HG02763 (cell line): ENCODE results near the gene CASZ1.

Source experiments
- ATAC-seq: cut with Tn5 transposase; IDR thresholded peaks from one replicate; pipeline ENCODE4 v1.9.1; 2021; ENCODE audit warnings: mild to moderate bottlenecking, moderate library complexity; ENCODE audit not compliant: unreplicated experiment

Gene CASZ1

GRCh38 chr1:10754568-10755329 lies 41.7 kb downstream of the CASZ1 start:
- no peak for ATAC-seq

DNA sequence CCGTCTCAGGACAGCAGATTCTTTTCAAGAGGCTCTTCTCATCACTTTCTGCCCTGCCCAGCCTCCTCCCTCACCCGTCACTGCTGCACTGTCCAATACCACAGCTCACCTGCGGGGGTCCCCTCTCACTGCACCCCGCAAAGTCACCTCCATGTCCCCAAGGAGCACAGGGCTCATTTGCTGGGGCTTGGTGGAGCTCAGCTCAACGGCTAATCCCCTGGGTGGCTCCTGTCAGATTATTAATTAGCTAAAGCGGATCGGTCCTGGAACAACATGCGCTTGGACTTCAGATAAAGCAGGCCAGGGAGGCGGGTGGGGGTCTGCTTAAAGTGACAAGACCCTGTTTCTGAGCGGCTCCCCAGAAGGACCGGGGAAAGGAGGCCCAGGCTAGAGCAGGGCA lies 43.1 kb downstream of the CASZ1 start:
- ATAC-seq = no peak

DNA sequence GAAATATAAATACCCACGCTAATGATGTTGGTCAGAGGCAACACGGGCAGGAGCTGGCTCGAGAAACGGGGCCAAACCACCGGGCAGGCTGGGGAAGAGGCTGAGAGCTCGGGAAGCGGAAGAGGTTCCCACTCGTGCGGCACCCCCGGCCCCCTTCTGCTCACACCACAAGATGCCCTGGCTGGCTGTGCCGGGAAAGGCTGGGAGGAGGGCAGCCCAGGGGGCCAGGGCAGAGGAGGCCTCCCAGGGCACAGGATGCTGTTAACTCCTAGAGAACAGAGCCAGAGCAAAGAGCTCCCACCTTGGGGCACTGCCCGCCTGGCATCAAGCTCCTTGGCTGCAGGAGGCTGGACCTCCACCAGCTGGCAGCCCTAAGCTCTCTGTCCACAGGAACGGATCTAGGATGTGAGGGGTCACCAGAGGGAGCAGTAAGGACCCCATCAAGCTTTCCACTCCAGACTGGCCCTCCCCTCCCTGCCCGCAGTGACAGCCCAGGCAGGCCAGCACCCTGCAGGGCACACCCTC lies 44.8 kb downstream of the CASZ1 start:
- no peak for ATAC-seq

DNA sequence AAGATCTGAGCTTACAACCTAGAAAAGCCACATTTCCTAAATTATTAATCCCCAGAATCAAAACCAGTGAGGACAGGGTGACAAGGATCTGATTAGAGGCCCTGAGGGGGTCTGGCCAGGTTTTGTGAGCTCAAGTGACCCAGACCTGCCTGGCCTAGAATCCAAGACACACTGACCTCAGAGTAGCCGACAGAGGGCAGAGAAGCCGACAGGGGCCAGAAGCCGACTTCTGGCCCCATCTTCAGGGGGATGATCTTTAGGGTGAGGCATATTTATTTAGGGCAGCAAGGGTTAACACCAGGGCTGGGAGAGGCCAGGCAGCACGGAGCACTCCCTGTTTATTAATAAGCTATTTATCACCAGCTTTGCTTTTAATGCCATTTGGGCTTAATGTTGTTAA lies 45.3 kb downstream of the CASZ1 start:
- ATAC-seq = no peak

DNA sequence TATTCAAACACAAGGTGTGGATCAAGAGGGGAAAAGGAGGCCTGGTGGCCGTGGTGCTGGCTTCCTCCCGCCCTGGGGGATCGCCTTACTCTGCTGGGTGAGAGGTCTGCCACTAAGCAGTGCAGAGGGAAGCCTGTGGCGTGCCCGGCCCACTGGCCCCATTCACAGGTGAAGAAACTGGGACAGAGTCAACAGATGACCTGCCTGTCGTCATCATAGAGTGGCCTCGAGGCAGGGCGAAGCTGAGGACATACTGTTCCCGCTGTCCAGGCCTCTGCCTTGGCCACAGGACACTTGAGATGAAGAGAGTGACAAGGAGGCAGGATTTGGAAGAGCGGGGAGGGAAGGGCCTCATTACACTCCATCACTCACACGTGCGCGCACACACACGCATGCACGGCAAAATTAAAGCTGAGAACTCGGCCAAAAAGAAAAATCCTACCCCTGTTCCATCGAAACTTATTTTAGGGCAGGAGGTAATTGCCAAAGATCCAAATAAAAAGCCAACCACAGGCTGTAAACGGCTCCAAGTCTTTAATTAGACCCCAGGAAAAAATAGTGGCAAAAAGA lies 50.5 kb downstream of the CASZ1 start:
- no peak for ATAC-seq

- no peak for ATAC-seq
Measured at GRCh38 chr1:10745383-10745782, 51.1 kb downstream of the CASZ1 start.

GRCh38 chr1:10744654-10745238 lies 51.7 kb downstream of the CASZ1 start:
- no peak for ATAC-seq

DNA sequence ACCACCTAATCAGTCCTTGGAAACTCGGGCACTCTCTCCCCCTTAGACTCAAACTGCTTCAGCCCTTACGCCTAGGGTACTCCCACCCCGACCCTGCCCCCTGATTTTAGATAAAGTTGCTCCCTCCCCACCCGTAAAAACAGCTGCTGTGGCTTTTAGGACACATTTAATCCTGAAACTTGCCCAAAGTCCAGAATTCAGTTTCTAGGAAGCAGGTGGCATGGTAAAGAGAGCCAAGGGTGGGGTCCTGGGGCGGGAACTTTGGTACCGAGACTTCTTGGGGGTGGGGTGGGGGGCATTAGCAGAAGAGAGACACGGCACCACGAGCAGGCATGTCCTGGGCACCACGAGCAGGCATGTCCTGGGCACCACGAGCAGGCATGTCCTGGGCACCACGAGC lies 52.4 kb downstream of the CASZ1 start:
- ATAC-seq = no peak

DNA sequence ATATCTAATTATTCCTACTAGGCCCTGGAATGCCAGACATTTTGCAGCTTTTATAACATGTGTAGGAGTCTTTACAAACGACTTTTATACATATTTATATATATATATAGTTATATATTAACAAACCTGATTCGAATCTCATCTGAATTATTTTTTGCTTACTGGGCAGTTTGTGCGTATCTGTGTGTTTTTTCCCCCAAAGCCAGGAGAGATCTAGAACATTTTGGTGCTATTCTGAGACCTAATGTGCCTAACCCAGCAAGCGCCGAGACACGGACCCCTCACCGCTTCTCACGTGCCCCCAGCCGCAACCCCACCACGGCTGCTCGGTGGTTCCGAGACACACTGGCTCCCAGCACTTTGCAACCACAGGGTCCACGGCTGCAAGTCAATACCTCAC lies 54.8 kb downstream of the CASZ1 start:
- ATAC-seq = no peak

GRCh38 chr1:10740123-10740522 lies 56.3 kb downstream of the CASZ1 start:
- ATAC-seq = no peak

- ATAC-seq = no peak
Measured at GRCh38 chr1:10739589-10739988, 56.9 kb downstream of the CASZ1 start.

DNA sequence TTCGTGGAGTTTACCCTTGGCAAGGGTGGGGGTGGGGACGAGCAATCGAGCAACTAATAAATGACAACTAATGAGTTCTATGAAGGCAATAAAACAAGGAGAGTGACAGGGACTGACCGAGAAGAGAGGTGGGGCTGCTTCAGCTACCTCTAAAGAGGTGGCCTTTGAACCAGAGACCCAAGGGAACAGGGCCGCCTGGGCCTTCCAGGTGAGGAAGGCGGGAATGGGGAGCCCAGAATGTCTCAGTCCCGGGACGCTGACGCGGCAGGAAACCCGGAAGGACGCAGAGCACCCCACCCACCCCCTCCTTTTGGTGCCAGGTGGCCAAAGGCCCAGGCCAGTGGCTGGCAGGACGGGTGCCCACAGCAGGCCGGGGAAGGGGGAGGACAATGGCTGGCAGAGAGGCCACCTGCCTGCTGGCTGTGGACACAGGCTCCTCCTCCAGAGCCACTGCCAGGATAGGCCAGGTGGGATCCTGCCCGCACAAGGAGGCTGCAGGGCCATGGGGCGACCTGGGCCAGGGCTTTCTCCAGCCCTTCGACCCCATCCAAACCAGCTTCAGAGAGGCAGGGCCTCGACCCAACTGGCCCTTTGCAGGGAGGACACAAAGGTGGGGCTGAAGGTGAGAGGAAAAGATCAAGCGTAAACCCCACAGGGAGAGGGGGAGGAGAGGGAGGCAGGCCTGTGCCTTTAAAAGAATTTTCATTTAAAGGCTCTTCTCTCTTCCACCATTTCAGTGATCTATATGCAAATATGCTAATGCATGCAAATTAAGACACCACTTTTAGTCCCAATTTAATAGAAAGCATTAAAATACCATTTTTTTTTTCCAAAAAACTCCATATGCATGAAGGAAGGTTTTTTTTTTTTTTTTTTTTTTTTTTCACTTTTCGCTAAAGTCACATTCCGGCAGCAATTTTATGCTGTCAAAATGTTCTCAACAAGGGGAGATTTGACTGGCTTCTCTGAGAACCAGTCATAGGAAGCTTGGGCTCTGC lies 58.1 kb downstream of the CASZ1 start:
- no peak for ATAC-seq

GRCh38 chr1:10737651-10738050 lies 58.8 kb downstream of the CASZ1 start:
- no peak for ATAC-seq

GRCh38 chr1:10736634-10737586 lies 59.5 kb downstream of the CASZ1 start:
- no peak for ATAC-seq

DNA sequence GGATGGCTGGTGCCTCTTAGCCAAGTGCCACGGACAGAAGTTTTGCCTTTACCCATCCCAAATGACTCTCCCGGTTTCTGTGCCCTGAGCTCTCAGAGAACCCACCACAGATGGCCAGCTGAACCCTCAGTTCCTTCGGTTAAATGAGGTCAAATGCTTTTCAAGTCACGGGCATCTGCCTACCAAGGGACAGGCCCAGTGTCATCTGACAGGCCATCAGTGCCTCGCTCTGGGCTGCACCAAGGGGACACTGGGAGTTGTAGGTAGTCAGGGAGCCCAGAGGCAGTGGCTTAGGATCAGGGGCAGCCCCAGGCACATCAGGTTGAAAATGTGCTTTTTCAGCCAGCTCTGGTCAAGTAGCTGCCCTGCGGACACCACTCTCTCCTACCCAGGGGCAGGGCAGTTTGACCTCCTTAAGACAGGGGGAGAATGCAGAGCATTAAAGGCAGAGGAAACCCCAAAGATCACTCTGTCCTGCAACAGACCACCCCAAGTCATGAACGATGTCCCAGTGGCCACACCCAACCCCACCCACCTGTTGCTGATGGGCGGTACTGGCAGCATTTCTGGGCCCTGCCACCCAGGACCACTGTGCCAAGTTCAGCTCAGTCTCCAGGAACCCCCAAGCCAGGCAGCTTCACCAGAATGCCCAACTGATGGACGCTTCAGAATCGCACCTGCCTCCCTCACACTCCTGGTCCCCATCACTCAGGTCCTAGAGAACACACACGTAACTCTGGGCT lies 60.7 kb downstream of the CASZ1 start:
- no peak for ATAC-seq

DNA sequence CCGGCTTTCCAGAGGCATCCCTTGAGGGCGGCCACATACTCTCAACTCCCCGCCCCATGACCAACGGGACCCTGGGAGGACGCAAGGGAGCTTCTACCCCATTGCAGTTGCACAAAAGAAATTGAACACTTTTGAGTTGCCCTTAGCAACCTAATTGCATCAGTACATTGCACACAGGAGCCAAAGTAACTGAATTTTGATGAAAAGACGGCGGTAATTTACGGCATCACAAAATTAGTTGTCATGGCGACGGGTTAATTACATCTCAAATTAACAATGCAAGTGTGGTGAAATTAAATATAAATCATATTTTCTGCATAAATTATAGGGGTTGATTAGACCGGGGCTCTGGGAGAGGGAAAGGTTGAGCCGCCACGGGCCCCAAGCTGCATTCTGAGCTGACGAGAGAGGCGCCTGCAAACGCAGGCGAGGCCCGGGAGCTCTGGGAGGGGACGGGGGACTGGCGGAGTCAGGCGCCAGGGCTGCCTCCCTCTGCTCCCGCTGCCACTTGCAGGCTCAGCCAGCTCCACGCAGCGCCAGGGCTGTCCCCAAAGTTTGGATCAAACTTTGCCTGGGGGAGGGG lies 61.4 kb downstream of the CASZ1 start:
- no peak for ATAC-seq

- ATAC-seq = no peak
Measured at GRCh38 chr1:10734375-10734774, 62.1 kb downstream of the CASZ1 start.

DNA sequence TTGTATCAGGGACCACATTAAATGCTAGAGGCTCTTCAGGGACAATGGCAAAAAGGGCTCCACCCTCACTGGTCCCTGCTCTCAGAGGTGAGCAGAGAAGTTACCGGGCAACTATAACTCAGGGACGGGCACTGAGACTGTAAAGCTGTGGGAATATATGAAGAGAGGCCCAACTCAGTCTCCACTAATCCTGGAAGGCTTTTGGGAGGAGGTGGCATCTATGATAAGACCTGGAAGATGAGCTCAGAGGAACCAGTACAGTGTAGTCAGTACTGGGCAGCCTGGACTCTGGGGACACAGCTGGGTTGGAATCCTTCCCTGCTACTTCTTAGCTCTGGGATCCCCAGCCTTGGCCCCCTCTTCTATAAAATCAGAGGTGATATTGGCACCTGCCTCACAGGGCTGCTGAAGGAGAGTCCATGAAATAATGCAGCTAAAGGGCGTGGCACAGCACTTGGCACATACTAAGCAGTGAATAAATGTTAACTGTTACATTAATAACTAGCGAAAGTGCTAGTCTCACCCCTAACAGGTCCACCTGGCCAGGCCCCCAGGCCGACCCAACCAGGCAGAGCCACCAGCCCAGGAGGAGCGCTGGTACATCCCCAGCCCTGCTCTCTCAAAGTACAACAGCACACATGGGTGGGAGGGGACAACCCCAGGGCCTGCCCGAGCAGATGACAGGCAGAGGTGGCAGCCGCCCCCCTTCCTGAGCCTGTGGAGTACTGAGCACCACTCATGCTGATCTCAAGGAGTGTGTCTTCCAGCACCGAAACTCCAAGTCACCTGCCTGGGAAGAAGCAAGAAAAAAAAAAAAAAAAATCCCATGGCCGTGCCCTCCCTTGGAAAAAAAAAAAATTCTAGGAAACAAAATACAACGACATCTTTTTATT lies 62.7 kb downstream of the CASZ1 start:
- ATAC-seq = no peak
